ENCODE data around the gene FAM193A.

DNA sequence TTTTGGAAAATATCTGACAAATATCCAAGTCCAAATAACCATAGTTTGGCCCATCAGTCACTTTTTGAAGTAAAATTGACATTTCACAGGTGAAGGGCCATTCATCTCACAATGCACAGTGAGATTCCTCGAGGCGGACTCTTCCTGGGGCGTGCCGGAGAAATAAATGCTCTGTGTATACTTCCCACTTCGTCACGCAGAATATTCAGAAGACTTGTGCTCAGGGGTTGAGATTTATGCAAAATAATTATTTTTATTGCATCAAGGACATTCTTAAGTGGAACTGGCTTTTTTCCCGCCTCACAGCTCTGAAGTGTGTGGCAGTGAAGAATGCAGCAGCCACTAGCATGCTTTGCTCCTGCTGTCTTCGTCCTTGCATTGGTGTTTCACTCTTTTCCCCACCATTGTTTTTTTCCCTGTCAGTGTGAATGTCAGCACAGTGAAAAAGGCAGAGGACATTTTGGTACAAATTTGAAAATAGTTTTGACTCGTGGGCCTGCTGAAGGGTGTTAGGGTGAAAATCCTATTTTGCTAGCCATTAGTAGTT lies 70.6 kb downstream of the FAM193A start:
- no peak for TF ChIP-seq POLR2A (IDR thresholded peaks at IDR 0.05)
- TF ChIP-seq, protein P1, sequence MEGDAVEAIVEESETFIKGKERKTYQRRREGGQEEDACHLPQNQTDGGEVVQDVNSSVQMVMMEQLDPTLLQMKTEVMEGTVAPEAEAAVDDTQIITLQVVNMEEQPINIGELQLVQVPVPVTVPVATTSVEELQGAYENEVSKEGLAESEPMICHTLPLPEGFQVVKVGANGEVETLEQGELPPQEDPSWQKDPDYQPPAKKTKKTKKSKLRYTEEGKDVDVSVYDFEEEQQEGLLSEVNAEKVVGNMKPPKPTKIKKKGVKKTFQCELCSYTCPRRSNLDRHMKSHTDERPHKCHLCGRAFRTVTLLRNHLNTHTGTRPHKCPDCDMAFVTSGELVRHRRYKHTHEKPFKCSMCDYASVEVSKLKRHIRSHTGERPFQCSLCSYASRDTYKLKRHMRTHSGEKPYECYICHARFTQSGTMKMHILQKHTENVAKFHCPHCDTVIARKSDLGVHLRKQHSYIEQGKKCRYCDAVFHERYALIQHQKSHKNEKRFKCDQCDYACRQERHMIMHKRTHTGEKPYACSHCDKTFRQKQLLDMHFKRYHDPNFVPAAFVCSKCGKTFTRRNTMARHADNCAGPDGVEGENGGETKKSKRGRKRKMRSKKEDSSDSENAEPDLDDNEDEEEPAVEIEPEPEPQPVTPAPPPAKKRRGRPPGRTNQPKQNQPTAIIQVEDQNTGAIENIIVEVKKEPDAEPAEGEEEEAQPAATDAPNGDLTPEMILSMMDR (IDR thresholded peaks at IDR 0.05): no peak

Measured in adrenal gland (tissue), 5 donors.